ENCODE measurements around the gene CTF1.
A peak's percentile ranks its signal among the peaks of the same experiment; 100 is the strongest.
"Not testable (repeated sequence)": the region's sequence is repeated elsewhere in the genome, so short reads cannot be mapped to it uniquely, and the experiment has no call there.

The CTF1 gene

GRCh38 chr16:30939571-30939970 lies 43.2 kb downstream of the CTF1 start:
- H3K36me3 ChIP-seq (ENCODE audit: insufficient read depth, low read length): peaks cover 55% of the 10 kb centered on the region
- 95% methylated on average over 8 of the region's 8 CpGs for WGBS
- not testable (repeated sequence) for H3K27ac ChIP-seq (ENCODE audit: low read depth, low read length); H3K9ac ChIP-seq (ENCODE audit: low read depth, low read length); H3K4me3 ChIP-seq (ENCODE audit: low read length); H3K27me3 ChIP-seq (ENCODE audit: insufficient read depth, low read length); H3K4me1 ChIP-seq (ENCODE audit: insufficient read depth, low read length); H3K9me3 ChIP-seq (ENCODE audit: insufficient read depth, low read depth, low read length)

DNA sequence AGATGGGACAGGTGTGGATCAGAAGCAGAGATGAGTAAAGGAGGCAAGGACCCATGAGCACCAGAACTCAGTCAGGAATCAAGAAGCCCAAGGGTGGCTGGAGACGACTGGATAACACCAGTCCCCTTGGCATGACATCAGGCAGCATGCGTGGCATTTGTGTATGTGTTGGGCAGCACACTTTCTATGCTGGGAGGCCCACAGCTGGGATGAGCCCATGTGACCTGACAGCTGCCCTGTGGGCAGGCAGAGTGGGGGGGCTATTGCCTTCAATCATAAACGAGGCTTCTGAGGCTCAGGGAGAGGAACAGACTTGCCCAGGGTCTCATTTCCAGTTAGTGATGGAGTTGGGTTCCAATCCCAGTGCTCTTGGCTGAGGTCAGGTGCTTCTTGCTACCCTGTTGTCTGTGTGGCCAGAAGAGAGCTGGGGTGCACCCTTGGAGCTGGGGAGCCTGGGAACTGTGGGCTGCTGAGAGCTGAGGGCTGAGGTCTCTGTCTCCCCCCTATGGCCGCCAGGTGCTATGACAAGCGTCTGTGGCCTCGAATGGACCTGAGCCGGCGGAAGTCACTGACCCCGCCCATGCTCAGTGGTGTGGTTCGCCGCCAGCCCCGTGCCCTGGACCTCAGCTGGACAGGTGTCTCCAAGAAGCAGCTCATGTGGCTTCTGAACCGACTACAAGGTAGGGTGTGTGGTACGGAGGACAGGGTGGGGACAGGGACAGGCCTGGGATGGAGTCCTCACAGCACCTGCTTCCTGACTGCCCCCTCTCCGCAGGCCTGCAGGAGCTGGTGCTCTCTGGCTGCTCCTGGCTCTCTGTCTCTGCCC lies 45.4 kb downstream of the CTF1 start:
- 28% methylated on average over 15 of the region's 15 CpGs for WGBS
- Histone ChIP-seq H3K27ac (ENCODE audit: low read depth, low read length) (peak overlapping the region; percentile 68; the same call in 1 of the 2 replicates), H3K36me3 (ENCODE audit: insufficient read depth, low read length) (peaks cover 56% of the 10 kb centered on the region), H3K4me1 (ENCODE audit: insufficient read depth, low read length) (0 out of 2 replicates have a peak, but pooled peaks cover 2% of the 10 kb centered on the region), H3K27me3 (ENCODE audit: insufficient read depth, low read length) (no peaks in the 10 kb centered on the region), H3K4me3 (ENCODE audit: low read length) (no peak overlapping the region), H3K9ac (ENCODE audit: low read depth, low read length) (no peak overlapping the region), H3K9me3 (ENCODE audit: insufficient read depth, low read depth, low read length) (no peaks in the 10 kb centered on the region)

DNA sequence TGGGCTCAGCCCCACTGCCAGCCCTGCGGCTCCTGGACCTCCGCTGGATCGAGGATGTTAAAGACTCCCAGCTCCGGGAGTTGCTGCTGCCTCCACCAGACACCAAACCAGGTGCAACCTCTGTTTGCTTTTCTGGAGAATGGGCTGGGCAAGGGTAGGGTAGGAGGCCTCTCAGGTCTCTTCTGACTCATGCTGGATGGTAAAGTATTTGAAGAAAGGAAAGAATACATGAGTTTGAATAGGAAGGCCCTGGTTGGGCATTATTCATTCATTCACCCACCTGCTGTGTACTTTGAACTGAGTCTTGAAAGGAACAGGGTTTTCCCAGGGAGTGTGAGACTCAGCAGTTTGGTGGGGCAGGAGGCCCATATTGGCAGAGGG lies 46.0 kb downstream of the CTF1 start:
- Histone ChIP-seq H3K4me1 (ENCODE audit: insufficient read depth, low read length) (peaks cover 7% of the 10 kb centered on the region; the same call in 1 of the 2 replicates), H3K4me3 (ENCODE audit: low read length) (no peak overlapping the region), H3K27me3 (ENCODE audit: insufficient read depth, low read length) (no peaks in the 10 kb centered on the region), H3K9me3 (ENCODE audit: insufficient read depth, low read depth, low read length) (no peaks in the 10 kb centered on the region), H3K27ac (ENCODE audit: low read depth, low read length) (peak overlapping the region; percentile 68; the same call in 1 of the 2 replicates), H3K9ac (ENCODE audit: low read depth, low read length) (no peak overlapping the region), H3K36me3 (ENCODE audit: insufficient read depth, low read length) (peaks cover 52% of the 10 kb centered on the region)
- WGBS: 71% methylated on average over 4 of the region's 4 CpGs

- H3K9ac ChIP-seq (ENCODE audit: low read depth, low read length): no peak overlapping the region
- no peaks in the 10 kb centered on the region for H3K9me3 ChIP-seq (ENCODE audit: insufficient read depth, low read depth, low read length)
- peaks cover 7% of the 10 kb centered on the region; the same call in 1 of the 2 replicates for H3K4me1 ChIP-seq (ENCODE audit: insufficient read depth, low read length)
- no peak overlapping the region for H3K27ac ChIP-seq (ENCODE audit: low read depth, low read length)
- H3K36me3 ChIP-seq (ENCODE audit: insufficient read depth, low read length): peaks cover 44% of the 10 kb centered on the region
- no peak overlapping the region for H3K4me3 ChIP-seq (ENCODE audit: low read length)
- H3K27me3 ChIP-seq (ENCODE audit: insufficient read depth, low read length): no peaks in the 10 kb centered on the region
Observed at GRCh38 chr16:30944352-30944751, 47.9 kb downstream of the CTF1 start.

- Histone ChIP-seq H3K36me3 (ENCODE audit: insufficient read depth, low read length) (peaks cover 35% of the 10 kb centered on the region), H3K4me1 (ENCODE audit: insufficient read depth, low read length) (peaks cover 20% of the 10 kb centered on the region), H3K27me3 (ENCODE audit: insufficient read depth, low read length) (no peaks in the 10 kb centered on the region), H3K4me3 (ENCODE audit: low read length) (no peak overlapping the region), H3K9ac (ENCODE audit: low read depth, low read length) (peak overlapping the region; percentile 40; the same call in 1 of the 2 replicates), H3K27ac (ENCODE audit: low read depth, low read length) (peak overlapping the region; percentile 88), H3K9me3 (ENCODE audit: insufficient read depth, low read depth, low read length) (no peaks in the 10 kb centered on the region)
- WGBS: 78% methylated on average over 37 of the region's 38 CpGs
Observed at GRCh38 chr16:30946671-30947540, 50.5 kb downstream of the CTF1 start.

GRCh38 chr16:30947541-30947858 lies 51.1 kb downstream of the CTF1 start:
- H3K4me3 ChIP-seq (ENCODE audit: low read length): peak overlapping the region; percentile 56
- H3K4me1 ChIP-seq (ENCODE audit: insufficient read depth, low read length): peaks cover 20% of the 10 kb centered on the region
- no peaks in the 10 kb centered on the region for H3K27me3 ChIP-seq (ENCODE audit: insufficient read depth, low read length)
- WGBS: 10% methylated on average over 3 of the region's 3 CpGs
- H3K9me3 ChIP-seq (ENCODE audit: insufficient read depth, low read depth, low read length): no peaks in the 10 kb centered on the region
- peak overlapping the region; percentile 88 for H3K27ac ChIP-seq (ENCODE audit: low read depth, low read length)
- H3K36me3 ChIP-seq (ENCODE audit: insufficient read depth, low read length): peaks cover 30% of the 10 kb centered on the region
- H3K9ac ChIP-seq (ENCODE audit: low read depth, low read length): peak overlapping the region; percentile 66

- Histone ChIP-seq H3K36me3 (ENCODE audit: insufficient read depth, low read length) (peaks cover 25% of the 10 kb centered on the region), H3K9me3 (ENCODE audit: insufficient read depth, low read depth, low read length) (no peaks in the 10 kb centered on the region), H3K4me1 (ENCODE audit: insufficient read depth, low read length) (peaks cover 20% of the 10 kb centered on the region), H3K9ac (ENCODE audit: low read depth, low read length) (peak overlapping the region; percentile 91), H3K27ac (ENCODE audit: low read depth, low read length) (peak overlapping the region; percentile 96), H3K27me3 (ENCODE audit: insufficient read depth, low read length) (no peaks in the 10 kb centered on the region), H3K4me3 (ENCODE audit: low read length) (peak overlapping the region; percentile 80)
- 2% methylated on average over 36 of the region's 44 CpGs for WGBS
Observed at GRCh38 chr16:30947859-30948666, 51.6 kb downstream of the CTF1 start.

DNA sequence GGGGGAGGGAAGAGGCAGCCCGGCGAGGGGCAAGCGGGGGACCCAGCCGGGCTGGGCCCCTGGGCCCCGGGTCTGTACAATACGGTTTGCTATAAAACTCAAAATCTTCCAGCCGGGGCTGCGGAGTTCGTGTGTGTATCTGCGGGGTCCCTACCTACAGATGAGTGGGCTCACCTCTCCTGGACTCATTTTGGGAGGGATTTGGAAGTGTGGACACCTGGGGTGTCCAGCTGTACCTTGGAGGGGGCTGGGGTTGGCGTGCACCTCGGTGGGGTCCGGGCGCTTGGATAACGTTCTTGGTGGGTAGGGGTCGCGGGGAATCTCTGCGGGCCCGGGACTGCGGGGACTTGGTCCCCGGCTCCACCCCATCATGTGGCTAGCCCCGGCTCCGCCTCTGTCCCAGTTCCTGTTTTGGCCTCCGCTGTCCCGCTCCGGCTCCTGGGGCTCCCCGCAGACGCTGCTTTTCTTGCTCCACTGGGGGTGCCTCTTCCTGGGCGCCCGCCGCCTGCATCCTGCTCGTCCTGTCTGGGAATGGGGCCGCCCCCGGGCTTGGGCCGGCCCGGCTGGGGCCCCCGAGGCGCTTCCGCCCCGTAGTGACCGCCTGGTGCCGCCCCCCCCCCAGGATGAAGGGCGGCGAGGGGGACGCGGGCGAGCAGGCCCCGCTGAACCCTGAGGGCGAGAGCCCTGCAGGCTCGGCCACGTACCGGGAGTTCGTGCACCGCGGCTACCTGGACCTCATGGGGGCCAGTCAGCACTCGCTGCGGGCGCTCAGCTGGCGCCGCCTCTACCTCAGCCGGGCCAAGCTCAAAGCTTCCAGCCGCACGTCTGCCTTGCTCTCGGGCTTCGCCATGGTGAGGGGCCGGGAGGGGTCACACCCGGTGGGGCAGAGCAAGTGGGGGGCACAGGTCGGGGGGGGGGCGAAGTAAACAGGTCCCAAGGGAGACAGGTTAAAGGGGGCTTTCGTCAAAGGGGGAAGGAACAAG lies 52.5 kb downstream of the CTF1 start, which contains the start of gene ORAI3:
Gene ORAI3, plus strand, starts transcription at position 402 of the 983 bp plus-strand sequence. Its CDS starts 222 bp downstream, at position 624.
- H3K9me3 ChIP-seq (ENCODE audit: insufficient read depth, low read depth, low read length): no peaks in the 10 kb centered on the region
- H3K4me3 ChIP-seq (ENCODE audit: low read length): peak within 1 kb of the TSS; percentile 80
- no peaks in the 10 kb centered on the region for H3K27me3 ChIP-seq (ENCODE audit: insufficient read depth, low read length)
- H3K4me1 ChIP-seq (ENCODE audit: insufficient read depth, low read length): peaks cover 20% of the 10 kb centered on the region
- peak within 1 kb of the TSS; percentile 91 for H3K9ac ChIP-seq (ENCODE audit: low read depth, low read length)
- peak within 1 kb of the TSS; percentile 96 for H3K27ac ChIP-seq (ENCODE audit: low read depth, low read length)
- WGBS: under 1% methylated on average over 69 of the region's 70 CpGs
- H3K36me3 ChIP-seq (ENCODE audit: insufficient read depth, low read length): peaks cover 19% of the 10 kb centered on the region

GRCh38 chr16:30949650-30950515 lies 53.5 kb downstream of the CTF1 start:
- peak overlapping the region; percentile 96 for H3K27ac ChIP-seq (ENCODE audit: low read depth, low read length)
- no peaks in the 10 kb centered on the region for H3K27me3 ChIP-seq (ENCODE audit: insufficient read depth, low read length)
- H3K36me3 ChIP-seq (ENCODE audit: insufficient read depth, low read length): peaks cover 10% of the 10 kb centered on the region
- peak overlapping the region; percentile 80 for H3K4me3 ChIP-seq (ENCODE audit: low read length)
- H3K9me3 ChIP-seq (ENCODE audit: insufficient read depth, low read depth, low read length): no peaks in the 10 kb centered on the region
- WGBS: 11% methylated on average over 21 of the region's 21 CpGs
- peaks cover 20% of the 10 kb centered on the region for H3K4me1 ChIP-seq (ENCODE audit: insufficient read depth, low read length)
- H3K9ac ChIP-seq (ENCODE audit: low read depth, low read length): peak overlapping the region; percentile 91

Data from HUES64 (cell line).